GM19099 (cell line): ENCODE results near the gene PALLD.

ENCODE experiments used
- POLR2A ChIP-seq: IDR thresholded peaks from 3 replicates; pipeline ENCODE4 v1.6.1; 2011; ENCODE audit warnings: low read depth; ENCODE audit not compliant: insufficient read length; ENCODE audit errors: extremely low read depth

PALLD gene

DNA sequence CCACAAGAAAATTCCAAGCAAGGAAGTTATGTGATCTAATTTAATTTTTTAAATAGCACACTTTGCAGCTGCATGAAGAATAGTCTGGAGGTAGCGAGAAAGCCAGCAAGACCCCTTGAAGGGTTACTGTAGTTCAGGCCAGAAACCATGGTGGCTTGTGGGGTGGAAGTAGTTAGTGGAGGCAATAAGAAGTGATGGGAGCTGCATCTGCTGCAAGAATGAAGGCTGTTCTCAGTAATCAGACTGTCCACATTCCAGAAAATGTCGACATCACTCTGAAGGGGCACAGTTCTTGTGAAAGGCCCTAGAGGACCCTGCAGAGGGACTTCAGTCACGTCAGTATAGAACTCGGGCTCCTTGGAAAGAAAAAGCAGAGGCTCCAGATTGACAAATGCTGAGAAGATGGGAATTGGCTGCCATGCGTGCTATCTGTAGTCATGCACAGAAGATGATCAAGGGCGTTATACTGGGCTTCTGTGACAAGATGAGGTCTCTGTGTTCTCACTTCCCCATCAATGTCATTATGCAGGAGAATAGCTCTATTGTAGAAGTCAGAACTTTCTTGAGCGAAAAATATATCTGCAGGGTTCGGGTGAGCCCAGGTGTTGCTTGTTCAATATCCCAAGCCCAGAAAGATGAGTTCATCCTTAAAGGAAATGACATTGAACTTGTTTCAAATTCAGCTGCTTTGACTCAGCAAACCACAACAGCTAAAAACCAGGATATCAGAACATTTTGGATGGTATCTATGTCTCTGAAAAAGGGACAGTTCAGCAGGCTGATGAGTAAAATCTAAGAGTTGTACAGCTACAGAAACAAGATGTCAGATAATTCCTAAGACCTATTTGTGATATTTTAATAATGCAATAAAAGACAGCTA, 259.0 kb downstream of the PALLD start:
- TF ChIP-seq POLR2A: no peak

DNA sequence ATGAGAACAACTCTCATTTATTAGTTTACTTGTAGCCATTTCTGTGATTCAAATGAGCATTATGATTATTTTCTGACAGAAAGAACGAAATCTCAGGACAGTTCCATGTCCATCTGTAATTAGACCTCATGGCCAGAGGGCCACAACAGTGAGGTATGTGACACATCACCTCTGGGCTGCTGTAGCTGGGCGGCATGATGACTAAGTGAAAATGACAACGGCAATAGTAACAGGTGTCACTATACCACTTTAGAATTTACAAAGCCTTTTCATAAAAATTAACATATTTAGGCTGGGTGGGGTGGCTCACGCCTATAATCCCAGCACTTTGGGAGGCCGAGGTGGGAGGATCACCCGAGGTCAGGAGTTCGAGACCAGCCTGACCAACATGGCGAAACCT, 260.6 kb downstream of the PALLD start:
- TF ChIP-seq POLR2A: no peak

DNA sequence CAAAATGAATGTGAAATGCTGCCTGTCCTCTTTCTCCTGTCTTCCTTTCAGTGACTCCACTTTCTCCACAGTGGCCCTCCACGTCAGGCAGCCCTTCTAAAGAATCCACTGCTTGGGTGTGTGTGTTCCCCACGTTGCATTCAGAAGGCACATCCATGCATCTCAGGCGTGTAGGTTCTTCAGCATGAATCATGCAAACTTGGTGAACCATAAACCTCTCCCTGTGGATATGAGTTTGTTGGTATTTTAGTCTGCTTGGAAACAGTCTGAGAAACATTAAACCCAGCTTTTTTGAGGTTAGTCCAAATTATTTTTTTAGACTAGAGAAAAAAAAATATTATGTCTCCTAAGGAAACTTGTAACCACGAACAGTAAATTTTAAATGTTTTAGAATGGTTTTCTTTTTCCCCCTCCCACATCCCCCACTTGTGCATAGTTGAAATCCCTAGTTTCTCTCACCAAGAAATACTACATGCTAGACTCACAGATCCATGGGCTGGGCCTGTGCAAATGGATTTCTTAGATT, 261.6 kb downstream of the PALLD start:
- no peak for TF ChIP-seq POLR2A

DNA sequence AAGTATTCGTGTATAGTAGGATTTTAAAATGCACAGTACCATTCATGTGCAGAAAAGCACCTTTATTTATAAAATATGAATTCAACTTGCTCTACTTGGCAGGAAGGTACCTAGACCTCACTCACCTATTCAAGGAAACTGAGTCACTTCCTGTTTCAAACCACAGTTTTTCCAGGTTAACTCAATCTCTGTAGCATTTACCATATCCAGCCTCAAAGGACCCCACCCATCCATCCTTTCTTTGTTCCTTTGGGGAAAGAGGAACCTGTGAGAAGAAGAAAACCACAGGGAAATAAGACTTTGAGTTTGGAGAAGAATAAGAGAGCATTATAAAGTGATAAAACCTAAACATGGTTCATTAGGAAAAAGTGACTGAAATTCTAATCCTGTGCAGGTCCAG, 262.5 kb downstream of the PALLD start:
- no peak for TF ChIP-seq POLR2A

DNA sequence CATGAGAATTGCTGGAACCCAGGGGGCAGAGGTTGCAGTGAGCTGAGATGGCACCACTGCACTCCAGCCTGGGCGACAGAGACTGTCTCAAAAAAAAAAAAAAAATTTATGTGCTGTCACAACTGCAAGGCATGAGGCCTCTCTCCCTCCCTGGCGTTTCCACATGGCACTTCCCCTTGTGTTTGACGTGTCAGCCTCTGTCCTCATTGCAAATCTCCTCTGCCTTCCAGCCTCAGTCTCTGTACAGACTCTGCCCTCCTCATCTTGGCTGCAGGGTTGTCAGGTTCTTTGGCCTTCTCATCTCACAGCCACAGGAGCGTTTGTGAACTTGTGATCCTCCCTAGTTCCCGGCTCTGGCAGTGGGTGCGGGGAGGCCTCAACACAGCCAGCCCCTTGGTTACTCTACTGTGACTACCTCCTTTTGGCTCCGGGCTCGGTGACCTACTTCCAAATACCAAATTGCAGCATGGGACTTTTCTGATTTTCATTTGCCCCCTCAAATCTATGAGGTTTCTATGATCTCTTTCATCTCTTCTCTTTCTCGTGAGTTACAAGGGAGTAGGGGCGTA, 263.2 kb downstream of the PALLD start:
- TF ChIP-seq POLR2A: no peak

DNA sequence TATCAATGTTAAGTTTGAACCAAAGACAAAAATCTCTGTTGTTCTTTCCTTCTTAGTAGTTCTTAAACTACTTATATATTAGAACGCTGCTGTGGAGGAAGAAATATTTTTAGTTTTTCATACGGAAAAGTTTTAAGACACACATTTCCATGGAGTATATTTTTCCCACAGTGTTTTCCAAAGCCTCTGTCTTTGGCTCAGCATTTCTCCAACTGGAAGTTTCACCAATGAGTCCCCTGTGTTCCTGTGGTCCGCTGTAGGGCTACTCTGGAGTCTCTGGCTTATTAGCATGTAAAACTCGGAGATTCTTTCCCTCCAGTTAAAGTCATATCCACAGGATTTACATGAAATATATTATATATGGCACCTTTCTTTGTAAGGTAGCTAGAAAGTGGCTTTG, 264.2 kb downstream of the PALLD start:
- TF ChIP-seq POLR2A: no peak

DNA sequence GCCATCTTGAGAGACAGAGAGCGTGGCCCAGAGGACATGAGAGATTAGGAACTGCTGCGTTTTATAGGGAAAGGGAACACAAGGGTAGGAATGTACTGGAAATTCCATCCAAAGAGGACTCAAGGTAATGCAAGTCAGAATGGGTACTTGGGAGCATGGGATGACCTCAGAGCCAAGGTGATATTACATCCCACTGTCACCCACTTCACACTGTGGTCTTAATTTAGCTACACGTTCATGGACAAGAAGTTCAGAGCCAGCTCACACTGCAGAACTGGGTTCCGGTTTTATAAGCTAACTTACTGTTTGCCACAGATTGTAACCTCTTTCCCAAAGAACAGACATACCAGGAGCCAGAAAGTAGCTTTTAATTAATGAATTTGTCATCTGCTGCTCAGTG, 268.5 kb downstream of the PALLD start:
- no peak for TF ChIP-seq POLR2A

DNA sequence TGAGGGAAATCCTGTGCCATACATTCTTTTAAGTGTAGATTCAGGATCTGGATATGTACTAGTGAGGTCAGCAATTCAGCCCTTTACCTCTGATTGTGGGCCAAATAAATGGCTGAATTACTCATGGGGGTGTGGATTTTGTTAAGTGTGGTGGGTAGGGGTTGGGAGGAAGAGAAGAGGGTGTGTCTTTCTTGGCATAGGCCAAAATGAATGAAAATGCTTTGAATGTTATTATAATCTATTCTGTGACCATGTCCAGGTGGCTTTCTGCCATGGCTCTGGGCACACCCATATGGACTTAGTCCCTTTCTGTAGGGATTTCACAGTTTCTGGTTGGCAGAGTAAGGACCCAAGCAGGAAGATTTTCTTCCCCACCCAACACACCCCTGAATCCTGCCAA, 268.9 kb downstream of the PALLD start:
- no peak for TF ChIP-seq POLR2A

DNA sequence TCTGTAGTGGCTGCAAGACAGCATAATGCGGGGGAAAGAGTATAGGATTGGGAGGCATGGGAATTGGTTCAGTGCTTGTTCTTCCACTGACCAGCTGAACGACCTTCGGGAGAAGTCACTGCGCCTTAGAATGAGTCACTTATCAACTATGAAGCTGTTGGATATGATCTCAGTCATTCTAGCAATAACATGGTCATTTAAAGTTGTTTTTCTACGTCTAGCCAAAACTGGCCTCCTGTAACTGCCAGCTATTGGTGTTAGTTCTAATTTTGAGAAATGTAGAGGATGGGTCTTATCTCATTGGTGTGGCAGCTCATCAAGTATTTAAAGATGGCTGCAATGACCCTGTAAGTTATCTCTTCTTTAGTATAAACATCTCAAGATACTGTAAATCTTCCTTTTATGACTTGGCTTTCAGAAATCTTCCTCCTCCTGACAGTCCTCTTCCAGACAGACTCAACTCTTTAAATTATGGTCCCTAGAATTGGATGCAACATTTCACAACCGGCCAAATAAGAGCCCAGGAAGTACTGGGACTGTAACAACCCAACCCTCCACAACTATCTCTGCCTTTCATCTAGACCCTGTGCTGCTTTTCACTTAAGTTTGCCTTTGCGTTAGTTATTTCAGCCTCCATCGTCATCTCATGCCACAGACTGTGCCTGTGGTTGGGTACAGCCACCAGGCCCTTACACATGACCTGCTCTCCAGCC, 269.9 kb downstream of the PALLD start:
- TF ChIP-seq POLR2A: no peak

DNA sequence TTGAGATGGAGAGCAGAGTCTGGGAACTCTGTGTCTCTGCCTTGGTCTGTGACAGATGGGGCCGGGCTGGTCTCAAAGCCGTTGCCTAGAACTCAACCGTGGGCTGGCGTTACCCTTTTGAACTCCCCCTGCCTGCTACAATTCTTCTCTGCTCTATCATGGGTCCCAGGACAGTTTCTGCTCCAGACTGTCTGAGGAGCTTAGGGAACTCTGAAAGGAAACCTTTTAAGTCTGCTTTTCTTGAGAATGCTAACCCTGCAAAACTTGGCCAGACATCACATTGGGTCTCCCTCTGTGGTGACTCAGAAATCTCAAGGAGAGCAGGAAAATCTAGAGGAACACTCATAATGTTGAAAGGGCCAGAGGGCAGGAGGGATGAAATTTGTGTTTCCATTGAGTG, 272.6 kb downstream of the PALLD start:
- TF ChIP-seq POLR2A: no peak

DNA sequence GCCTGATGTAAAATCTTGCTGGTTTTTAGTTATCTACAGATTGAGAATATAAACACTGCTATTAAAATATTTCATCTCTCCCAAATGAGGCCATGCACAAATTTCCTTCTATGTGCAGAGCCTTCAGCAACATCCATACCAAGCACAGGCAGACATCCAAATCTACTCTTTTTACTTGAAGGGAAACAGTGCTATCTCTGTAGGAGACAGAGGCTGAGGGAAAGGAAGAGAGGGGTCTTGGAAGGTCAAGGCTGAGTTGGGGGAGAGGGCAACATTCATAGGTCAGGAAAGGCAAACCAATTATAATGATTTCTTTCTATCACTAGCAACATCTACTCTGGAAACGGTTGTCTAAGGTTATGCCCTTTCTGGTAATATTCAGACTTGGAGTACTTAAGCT, 273.0 kb downstream of the PALLD start:
- no peak for TF ChIP-seq POLR2A

DNA sequence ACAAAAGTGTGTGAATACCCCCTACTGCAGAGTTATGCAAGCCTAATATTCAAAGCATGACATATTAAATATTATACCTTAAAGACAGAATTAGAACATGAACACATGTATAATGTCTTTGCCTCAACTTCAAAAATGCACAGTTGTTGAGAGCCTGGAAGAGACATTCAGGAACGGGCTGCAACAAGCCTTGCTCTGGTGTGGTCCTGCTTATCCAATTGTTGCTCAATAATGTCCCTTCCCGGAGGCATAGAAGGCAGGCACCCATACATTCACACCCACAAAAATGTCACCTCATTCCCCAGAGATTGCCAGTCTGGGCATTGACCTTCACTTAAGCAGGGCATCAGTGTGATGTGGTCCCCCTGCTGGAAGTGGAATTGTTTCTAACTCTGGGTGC, 274.4 kb downstream of the PALLD start:
- no peak for TF ChIP-seq POLR2A

DNA sequence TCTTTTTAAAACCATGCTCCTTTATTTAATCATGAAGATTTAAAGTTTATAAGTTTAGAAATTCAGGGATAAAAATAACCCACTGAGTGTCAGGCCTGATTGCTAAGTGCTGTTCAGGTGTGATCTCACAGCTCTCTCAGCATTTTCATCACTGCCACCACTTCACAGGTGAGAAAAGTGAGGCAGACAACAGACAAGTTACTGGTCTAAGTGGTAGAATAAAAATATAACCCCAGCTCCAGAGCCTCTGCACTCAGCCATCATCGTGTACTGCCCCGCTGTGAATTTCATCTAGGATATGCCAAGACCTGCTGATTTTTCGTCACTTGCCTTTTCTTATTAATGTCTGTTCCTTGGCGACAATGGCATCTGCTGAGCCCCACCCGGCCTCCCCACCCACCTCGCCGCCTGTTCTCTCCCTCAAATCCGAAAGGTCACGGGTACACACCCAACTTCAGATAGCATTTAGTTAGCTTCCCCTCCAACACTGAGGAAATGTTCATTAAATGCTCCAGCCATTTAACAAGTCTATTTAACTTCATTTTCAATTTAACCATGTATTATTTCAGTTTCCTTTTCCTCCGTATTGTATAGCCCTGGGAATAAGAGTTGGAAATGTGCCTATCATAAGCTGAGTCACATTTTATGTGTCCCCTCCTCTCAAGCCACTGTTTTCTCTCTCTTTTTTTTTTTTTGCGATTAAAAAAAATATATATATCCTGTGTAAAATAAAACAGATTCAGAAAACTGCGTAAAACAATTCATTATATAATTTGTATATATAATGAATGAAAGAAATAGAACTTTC, 276.7 kb downstream of the PALLD start:
- TF ChIP-seq POLR2A: no peak

DNA sequence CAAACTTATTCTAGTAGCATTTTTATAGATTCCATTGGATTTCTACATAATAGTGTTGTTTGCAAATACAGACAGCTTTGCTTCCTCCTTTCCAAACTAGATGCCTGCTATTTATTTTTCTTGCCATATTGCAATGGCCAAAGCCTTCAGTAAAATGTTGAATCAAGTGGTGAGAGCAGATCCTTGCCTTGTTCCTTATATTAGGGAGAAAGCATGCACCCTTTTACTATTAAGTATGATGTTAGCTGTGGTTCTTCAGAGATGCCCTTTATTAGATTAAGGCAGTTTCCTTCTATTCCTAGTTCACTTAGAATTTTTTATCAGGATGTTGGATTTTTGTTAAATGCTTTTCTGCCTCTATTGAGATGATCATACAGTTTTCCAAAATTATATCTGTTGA, 279.5 kb downstream of the PALLD start:
- no peak for TF ChIP-seq POLR2A

DNA sequence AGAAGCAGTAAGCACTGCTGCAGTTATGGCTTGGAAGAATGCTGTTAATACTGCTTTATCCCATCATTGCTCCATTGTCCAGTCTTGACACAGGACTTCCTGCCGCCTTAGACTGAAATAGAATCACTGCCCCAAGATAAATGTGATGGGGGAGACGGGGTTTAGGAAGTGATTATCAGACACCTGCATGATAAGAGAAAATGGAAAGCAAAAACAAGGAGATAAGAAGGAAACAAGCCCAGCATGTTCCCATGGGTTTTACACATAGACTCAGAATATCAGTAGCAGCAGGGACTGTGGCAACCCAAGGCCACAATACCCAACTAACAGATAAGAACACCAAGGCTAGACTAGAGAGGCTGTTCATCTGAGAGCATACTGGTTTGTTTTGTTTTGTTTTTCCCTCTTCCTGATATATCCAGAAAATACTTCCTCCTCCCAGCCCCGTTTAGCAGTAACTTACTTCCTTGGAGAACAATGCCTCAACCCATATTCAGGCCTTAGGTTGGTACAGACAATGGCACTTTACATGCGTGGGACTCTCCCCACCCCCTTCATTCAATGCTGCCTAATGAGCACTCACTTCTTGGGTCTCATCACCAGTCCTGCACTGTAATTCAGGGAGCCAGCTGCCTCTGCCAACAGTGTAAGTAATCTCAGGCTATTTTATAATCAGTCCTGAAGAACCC, 280.6 kb downstream of the PALLD start:
- TF ChIP-seq POLR2A: no peak

DNA sequence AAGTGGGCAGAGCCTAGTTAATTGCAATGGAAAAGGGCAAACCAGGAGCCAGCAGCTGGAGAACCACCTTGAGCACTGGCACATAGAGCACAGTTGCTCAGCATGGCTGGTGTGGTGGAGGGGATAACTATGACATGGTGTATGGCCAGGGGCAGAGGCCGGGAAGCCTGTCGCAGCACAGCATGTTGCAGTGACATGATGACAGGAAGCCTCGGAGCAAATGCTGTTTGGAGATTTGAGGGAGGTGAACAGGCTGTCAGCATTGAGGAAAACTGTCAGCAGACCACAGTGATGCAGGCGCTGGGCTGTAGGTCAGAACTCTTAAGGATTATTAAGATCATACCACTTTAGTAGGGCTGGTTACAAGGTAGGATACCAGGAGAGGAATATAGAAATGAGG, 284.5 kb downstream of the PALLD start:
- TF ChIP-seq POLR2A: no peak
